GF-D8 (cell line): ENCODE measurements around the gene RELN.
"Not testable (repeated sequence)": the region's sequence is repeated elsewhere in the genome, so short reads cannot be mapped to it uniquely, and the experiment has no call there.

Source experiments
- DNase-seq: peaks from one replicate; lab custom pipeline; 2025; lab: John Stamatoyannopoulos, UW

RELN gene

GRCh38 chr7:103941976-103942375 is 47.5 kb downstream of the RELN start:
- DNase-seq = no peak

- DNase-seq = no peak
These were observed 48.8 kb downstream of the RELN start for GRCh38 chr7:103940382-103941268.

GRCh38 chr7:103937680-103938079 is 51.8 kb downstream of the RELN start:
- DNase-seq = no peak

- DNase-seq = no peak
These were observed 52.9 kb downstream of the RELN start for GRCh38 chr7:103936558-103936957.

- DNase-seq = no peak
These were observed 55.0 kb downstream of the RELN start for GRCh38 chr7:103934508-103934907.

- DNase-seq = no peak
These were observed 57.1 kb downstream of the RELN start for GRCh38 chr7:103932389-103932788.

- DNase-seq = no peak
These were observed 59.6 kb downstream of the RELN start for GRCh38 chr7:103929901-103930311.

GRCh38 chr7:103928581-103928980 is 60.9 kb downstream of the RELN start:
- no peak for DNase-seq

GRCh38 chr7:103924184-103924583 is 65.3 kb downstream of the RELN start:
- no peak for DNase-seq

- DNase-seq = no peak
These were observed 67.1 kb downstream of the RELN start for GRCh38 chr7:103922407-103922806.

- DNase-seq = no peak
These were observed 67.8 kb downstream of the RELN start for GRCh38 chr7:103921692-103922091.

GRCh38 chr7:103919272-103919868 is 70.1 kb downstream of the RELN start:
- no peak for DNase-seq

GRCh38 chr7:103918631-103919271 is 70.7 kb downstream of the RELN start:
- no peak for DNase-seq

- no peak for DNase-seq
These were observed 73.6 kb downstream of the RELN start for GRCh38 chr7:103915680-103916357.

GRCh38 chr7:103914147-103914899 is 75.1 kb downstream of the RELN start:
- no peak for DNase-seq

- no peak for DNase-seq
These were observed 76.4 kb downstream of the RELN start for GRCh38 chr7:103912891-103913605.

GRCh38 chr7:103911015-103911414 is 78.4 kb downstream of the RELN start:
- not testable (repeated sequence) for DNase-seq

GRCh38 chr7:103905997-103906396 is 83.5 kb downstream of the RELN start:
- no peak for DNase-seq

- DNase-seq = no peak
These were observed 86.5 kb downstream of the RELN start for GRCh38 chr7:103902917-103903316.

GRCh38 chr7:103896826-103897225 is 92.6 kb downstream of the RELN start:
- not testable (repeated sequence) for DNase-seq
